Parietal lobe (tissue), 1 donor: ENCODE data around the gene VSX1. TPM values are rescaled to one million over a fixed set of nuclear protein-coding genes. Genes with fewer than 3 reads are reported as not detected.

Experiments
- total RNA-seq: library from RNA; depleted of rRNA; stranded (reverse); fragments of >200 nt; gene quantifications from one replicate; pipeline ENCODE4 v1.2.3, GENCODE V29; 2014

Gene VSX1
- not detected for total RNA-seq

DNA sequence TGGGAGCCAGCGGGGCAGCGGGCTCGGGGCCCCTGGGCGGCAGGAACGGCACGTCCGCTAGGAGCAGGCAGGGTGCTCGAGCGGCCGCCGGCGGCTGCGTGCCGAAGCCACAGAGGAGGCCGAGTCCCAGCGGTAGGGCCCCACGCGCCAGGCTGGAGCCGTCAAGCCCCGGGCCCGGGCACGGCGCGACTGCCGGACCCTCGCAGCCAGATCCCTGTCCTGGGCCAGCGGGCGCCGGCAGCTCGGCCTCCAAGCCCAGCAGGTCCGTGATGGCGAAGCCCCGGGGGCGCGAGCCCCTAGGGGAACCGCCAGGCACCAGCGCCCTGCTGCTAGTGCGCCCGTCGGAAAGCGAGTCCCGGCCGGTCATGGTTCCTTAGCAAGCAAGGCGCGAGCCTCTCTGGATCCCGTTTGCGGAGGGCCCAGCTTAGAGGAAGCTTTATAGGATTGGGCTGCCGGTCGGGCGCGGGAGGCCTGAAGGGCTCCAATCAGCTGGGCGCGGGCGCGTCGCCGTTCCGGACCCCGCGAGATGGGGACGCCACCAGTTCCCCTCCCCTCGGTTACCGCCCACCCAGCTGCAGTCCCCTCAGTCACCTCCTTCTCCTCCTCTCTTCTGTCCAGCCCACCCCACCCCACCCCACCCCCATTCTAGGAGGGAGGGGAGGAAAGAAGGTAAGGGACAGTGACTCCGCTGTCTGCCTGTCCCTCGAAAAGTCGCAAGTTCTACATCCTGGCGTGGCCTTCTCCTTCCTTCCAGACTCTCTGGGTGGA, at the start of gene VSX1:
VSX1 (minus strand) TSS at position 412 of the 768 bp plus-strand sequence; CDS start at position 367, 45 bp downstream.

DNA sequence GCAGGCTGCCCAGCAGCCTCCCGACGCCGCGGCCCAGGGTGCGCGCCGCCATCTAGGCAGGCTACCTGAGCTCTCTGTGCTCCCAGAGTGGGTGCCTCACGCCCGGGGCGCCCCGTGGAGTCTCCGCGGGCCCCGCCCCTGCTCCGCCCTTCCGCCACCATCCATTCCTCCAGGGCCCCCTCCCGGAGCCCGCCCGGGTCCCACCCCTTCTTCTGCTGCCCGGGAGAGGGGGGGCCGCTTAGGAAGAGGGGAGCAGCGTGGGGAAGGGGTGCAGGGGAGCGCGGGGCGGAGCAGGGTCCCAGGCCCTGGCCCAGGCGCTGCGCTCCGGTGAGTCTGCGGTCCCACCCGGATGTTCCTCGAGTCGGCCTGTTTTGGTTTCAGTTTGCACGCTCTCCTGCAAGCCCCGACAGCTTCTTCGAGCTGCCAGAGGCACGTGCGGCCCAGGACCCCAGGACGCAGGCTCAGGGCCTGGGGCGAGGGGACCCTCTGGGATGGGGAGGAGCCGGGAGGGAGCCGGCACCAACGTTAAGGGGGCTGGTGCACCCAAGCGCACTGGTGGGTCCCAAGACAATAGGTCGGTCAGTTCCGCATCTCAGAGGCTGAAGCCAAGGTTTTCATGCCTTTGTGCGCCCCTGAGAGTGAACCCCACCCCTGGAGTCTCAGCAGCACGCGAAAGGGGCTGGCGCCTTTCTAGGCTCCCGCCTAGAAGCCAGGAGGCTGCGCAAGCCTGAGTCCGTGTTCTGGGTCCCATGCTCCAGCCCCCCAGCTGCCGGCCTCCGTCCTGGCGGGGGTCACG, 23.7 kb downstream of the VSX1 start, which contains the start of gene ACSS1:
ACSS1 (minus strand) TSS at position 89 of the 796 bp plus-strand sequence; CDS start at position 52, 37 bp downstream.

Other genes with a start within 250 kb of the VSX1 start
- gene CST7, start 132.9 kb downstream of the VSX1 start, total RNA-seq = not detected
- 53.5 TPM for gene APMAP, start 89.4 kb downstream of the VSX1 start, total RNA-seq
- 10.3 TPM for gene ACSS1, start 24.0 kb downstream of the VSX1 start, total RNA-seq
- 69.5 TPM for gene ENTPD6, start 113.6 kb upstream of the VSX1 start, total RNA-seq
- gene PYGB, start 165.9 kb upstream of the VSX1 start, total RNA-seq = 66.4 TPM